GM18498 (cell line): ENCODE measurements around the gene SLC16A2.
A peak's percentile ranks its signal among the peaks of the same experiment; 100 is the strongest.

Experiments used
- ATAC-seq: cut with Tn5 transposase; IDR thresholded peaks from one replicate; pipeline ENCODE4 v1.9.1; 2021; ENCODE audit warnings: mild to moderate bottlenecking, moderate library complexity; ENCODE audit not compliant: unreplicated experiment

The SLC16A2 gene

GRCh38 chrX:74421036-74421739, at the start of gene SLC16A2:
SLC16A2 (plus strand) TSS chrX:74421493; CDS start chrX:74421638, 145 bp downstream.
- ATAC-seq: peak; percentile 67

GRCh38 chrX:74372272-74372671, 49.0 kb upstream of the SLC16A2 start:
- no peak for ATAC-seq

DNA sequence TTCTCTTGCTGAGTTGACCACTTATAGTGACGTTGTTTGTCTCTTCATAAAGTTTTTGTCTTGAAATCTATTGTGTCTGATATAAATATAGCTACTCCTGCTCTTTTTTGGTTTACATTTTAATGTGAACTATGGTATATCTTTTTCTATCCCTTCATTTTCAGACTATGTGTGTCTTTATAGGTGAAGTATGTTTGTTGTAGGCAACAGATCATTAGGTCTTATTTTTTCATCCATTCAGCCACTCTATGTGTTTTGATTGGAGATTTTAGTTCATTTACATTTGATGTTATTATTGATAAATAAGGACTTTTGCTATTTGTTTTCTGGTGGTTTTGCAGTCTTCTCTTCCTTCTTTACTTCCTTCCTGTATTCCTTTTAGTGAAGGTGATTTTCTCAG, 44.0 kb upstream of the SLC16A2 start:
- ATAC-seq: no peak

DNA sequence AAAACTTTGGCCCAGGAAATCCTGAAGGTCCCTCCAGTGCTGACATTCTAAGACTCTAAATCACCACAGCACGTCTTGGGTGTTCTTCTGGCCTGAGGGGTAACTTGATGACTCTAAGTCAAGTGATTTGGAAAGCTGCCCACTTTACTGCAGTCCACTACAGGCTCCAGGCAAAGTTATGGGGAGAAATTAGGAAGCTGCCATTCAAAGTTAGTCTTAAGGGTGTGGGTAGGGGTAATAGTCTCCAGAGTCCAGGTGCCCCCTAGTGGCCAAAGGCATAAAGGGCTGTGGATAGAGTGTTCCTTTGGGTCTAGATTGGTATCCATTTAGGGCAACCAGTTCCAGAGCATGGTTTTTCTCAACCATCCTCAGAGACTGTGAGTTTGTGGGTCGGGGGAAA, 38.7 kb upstream of the SLC16A2 start:
- ATAC-seq: peak; percentile 65

GRCh38 chrX:74383611-74384010, 37.7 kb upstream of the SLC16A2 start:
- no peak for ATAC-seq

DNA sequence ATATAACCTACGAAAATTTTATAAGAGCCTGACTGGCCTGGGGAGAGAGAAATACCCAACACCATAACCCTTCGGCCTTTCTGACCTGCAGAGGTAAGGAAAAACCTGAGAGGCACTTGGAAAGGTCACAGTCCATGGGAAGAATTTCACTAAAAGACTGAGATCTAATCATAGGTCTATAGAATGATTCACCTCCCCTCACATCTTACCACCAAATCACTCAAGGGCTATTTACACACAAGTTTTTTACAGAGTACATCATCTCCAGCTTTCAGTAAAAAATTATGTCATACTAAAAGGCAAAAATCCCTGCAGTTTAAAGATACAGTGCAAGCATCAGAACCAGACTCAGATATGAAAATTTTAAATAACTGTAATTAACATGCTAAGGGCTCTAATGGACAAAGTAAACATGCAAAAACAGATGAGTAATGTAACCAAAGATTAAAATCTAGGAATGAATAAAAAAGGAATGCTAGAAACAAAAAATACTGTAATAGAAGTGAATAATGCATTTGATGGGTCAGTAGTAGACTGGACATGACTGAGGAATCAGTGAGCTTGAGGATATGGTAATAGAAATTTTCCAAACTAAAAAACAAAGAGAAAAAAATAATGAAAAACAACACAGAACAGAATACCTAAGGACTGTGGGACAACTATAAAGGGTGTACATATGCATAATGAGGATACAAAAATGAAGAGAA, 32.1 kb upstream of the SLC16A2 start:
- no peak for ATAC-seq

GRCh38 chrX:74395556-74395955, 25.7 kb upstream of the SLC16A2 start:
- ATAC-seq: no peak

DNA sequence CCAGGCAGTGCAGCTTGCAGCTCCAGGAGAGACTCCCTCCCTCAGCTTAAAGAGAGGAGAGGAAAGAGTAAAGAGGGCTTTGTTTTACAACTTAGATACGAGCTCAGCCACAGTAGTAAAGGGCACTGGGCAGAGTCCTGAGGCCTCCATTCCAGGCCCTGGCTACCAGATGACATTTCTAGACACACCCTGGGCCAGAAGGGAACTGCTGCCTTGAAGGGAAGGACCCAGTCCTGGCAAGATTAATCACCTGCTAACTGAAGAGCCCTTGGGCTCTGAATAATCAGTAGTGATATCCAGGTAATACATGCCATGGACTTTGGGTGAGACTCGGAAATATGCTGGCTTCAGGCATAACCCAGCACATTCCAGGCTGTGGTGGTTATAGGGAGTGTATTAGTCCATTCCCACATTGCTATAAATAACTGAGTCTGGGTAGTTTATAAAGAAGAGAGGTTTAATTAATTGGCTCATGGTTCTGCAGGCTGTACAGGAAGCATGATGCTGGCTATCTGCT, 15.3 kb upstream of the SLC16A2 start:
- ATAC-seq: no peak

- ATAC-seq: peak; percentile 81
These were observed 13.0 kb upstream of the SLC16A2 start for GRCh38 chrX:74408304-74408703.

DNA sequence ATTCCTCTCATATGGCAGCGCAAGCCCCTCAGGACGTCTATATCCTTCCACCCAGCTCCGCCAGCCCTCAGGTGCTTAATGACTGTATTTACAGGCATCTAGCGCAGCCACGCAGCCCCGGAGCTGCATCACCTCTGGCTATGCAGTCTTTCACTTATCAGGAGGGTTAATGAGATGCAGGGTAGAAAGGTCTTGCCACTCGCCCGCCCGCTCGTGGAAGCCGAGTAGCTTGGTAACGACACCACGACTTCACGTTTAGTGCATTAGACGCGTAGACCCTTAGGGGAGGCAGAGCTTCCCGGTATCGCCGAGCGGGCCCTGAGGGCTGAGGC, 1.5 kb upstream of the SLC16A2 start:
- no peak for ATAC-seq

GRCh38 chrX:74420196-74421035, 877 bp upstream of the SLC16A2 start:
- no peak for ATAC-seq

DNA sequence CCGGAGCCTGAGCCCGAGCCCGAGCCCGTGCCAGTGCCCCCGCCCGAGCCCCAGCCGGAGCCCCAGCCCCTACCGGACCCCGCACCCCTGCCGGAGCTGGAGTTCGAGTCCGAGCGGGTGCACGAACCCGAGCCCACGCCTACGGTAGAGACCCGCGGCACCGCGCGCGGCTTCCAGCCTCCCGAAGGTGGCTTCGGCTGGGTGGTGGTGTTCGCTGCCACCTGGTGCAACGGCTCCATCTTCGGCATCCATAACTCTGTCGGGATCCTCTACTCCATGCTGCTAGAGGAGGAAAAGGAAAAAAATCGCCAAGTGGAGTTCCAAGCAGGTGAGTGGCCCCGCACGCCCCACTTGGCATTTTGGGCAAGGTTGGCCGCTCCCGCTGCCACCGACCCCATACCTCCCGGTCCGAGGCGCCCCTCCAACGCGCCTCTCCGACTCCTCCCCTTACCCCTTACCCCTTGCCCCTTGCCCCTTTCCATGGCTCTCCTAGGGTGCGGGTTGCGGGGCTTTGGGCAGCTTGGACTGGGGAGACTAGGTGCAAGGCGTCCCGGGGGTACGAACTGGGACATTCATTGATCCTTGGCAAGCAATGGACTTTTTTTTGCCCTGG, 553 bp downstream of the SLC16A2 start:
- peak; percentile 6 for ATAC-seq

DNA sequence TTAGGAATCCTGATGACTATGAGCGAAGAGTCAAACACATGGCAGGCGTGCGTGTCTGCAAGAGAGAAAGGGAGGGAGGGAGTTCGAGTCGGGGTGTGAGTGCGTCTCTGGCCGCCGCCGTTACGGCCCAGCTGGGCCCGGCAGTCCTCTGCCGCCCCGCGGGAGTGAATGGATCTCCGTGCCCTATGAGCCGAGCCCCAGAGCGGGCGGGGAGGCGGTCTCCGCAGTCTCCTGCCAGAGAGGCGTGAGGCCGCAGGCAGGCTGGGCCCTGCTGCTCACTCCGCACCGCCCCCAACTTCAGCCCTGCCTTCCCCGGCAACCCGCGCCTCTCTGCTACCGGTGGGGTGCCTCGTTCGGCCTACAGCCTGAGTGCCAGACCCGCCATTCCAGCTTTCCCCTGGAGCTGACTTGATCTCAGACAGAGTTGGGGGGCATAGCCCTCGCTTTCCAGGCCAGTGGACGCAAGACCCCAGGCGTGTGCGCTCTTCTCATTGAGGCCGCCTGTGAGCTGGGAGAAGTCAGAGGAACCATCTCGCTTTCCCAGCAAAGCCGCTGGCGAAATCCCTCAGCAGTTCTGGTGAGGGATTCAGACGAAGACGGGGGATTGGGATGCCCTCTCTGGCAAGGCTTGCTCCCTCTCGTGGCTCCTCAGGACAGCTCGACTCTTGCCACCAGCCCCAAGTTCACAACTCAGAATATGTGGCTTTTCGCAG, 1.4 kb downstream of the SLC16A2 start:
- no peak for ATAC-seq

- ATAC-seq: no peak
These were observed 2.2 kb downstream of the SLC16A2 start for GRCh38 chrX:74423289-74423998.

GRCh38 chrX:74426071-74426470, 4.8 kb downstream of the SLC16A2 start:
- ATAC-seq: no peak

GRCh38 chrX:74426615-74427014, 5.3 kb downstream of the SLC16A2 start:
- no peak for ATAC-seq

- no peak for ATAC-seq
These were observed 10.5 kb downstream of the SLC16A2 start for GRCh38 chrX:74431797-74432196.

DNA sequence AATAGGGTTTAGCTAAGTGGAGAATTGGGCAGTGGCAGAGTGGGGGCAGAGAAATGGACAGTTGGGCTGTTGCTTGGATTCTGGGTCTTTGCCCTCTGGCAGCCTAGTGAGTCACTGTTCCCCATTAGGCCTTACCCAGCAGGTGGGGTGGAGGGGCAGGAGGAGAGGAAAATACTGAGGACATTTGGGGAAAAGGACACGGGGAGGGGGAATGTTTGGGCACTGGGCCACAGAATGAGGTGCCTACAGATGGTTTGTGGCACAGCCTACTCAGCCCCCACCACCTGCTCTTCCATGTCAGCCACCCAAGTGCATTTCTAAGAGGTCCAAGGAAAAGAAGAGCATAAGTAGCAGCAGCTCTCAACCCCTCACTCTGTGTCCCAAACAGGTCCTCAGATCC, 13.0 kb downstream of the SLC16A2 start:
- no peak for ATAC-seq

DNA sequence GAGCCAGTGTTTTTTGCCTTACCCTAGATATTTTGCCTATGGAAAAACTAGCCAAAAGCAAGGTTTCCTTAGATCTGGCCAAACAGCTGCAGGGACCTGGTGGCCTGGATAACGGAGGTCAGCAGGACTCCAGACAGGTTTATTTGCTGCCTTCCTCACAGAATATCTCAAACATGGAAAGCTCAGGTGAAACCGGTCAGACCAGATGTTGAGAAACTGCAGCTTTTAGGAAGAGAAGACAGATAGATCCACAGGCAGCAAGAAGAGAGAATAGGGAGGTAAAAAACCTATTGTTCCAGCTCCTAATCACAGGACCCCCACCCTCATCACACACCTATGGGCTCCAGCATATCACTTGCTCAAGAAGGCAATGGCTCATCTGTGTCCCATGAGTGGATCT, 16.2 kb downstream of the SLC16A2 start:
- no peak for ATAC-seq

GRCh38 chrX:74438764-74439163, 17.5 kb downstream of the SLC16A2 start:
- ATAC-seq: no peak
